ENCODE results near the gene GLRX2.

Gene GLRX2

GRCh38 chr1:193104907-193105820, at the start of gene GLRX2:
Gene GLRX2 (minus strand): TSS chr1:193105414. CDS start chr1:193105382, 32 bp downstream.
- peak; percentile 83 to 93 for DNase-seq
- Histone ChIP-seq H3K27me3 (no peaks in the 10 kb centered on the region), H3K4me3 (peak within 1 kb of the TSS; percentile 75 to 80), H3K4me1 (peaks cover 0 to 25% (median 14%) of the 10 kb centered on the region in 4 donors), H3K9me3 (no peaks in the 10 kb centered on the region), H3K27ac (peak within 1 kb of the TSS; percentile 93), H3K36me3 (peaks cover 0 to 2% (median under 1%) of the 10 kb centered on the region in 3 donors)
- peak in 1 of 2 experiments; percentile 10 for TF ChIP-seq CTCF (IDR thresholded peaks at IDR 0.05)
- intact Hi-C loops (cut with DNase I; ENCODE audit: low total_unique reads): loop anchor here (2.0 to 5.0 kb wide), 3 partner anchors 18 to 298 kb away; partner anchors contain the start of genes CDC73 and RGS2

GRCh38 chr1:193144999-193145398, 39.8 kb upstream of the GLRX2 start:
- no peak overlapping the region for H3K27ac ChIP-seq
- intact Hi-C loops (cut with DNase I; ENCODE audit: low total_unique reads): no loop called here
- H3K4me3 ChIP-seq: no peak overlapping the region
- DNase-seq: no peak
- TF ChIP-seq CTCF (IDR thresholded peaks at IDR 0.05): no peak
- no peaks in the 10 kb centered on the region for H3K27me3 ChIP-seq
- H3K9me3 ChIP-seq: no peaks in the 10 kb centered on the region
- H3K36me3 ChIP-seq: peaks cover 37 to 65% (median 43%) of the 10 kb centered on the region in 3 donors
- peaks cover 0 to 13% (median 0%) of the 10 kb centered on the region in 4 donors for H3K4me1 ChIP-seq

GRCh38 chr1:193144361-193144938, 39.2 kb upstream of the GLRX2 start:
- TF ChIP-seq CTCF (IDR thresholded peaks at IDR 0.05): no peak
- Histone ChIP-seq H3K27ac (no peak overlapping the region), H3K9me3 (no peaks in the 10 kb centered on the region), H3K4me1 (peaks cover 0 to 13% (median 0%) of the 10 kb centered on the region in 4 donors), H3K27me3 (no peaks in the 10 kb centered on the region), H3K4me3 (no peak overlapping the region), H3K36me3 (peaks cover 35 to 67% (median 46%) of the 10 kb centered on the region in 3 donors)
- DNase-seq: no peak
- intact Hi-C loops (cut with DNase I; ENCODE audit: low total_unique reads): no loop called here

GRCh38 chr1:193143285-193143684, 38.1 kb upstream of the GLRX2 start:
- intact Hi-C loops (cut with DNase I; ENCODE audit: low total_unique reads): no loop called here
- H3K36me3 ChIP-seq: peaks cover 36 to 69% (median 46%) of the 10 kb centered on the region in 3 donors
- no peaks in the 10 kb centered on the region for H3K27me3 ChIP-seq
- H3K9me3 ChIP-seq: no peaks in the 10 kb centered on the region
- no peak overlapping the region for H3K4me3 ChIP-seq
- DNase-seq: no peak
- peak; percentile 12 to 24 for TF ChIP-seq CTCF (IDR thresholded peaks at IDR 0.05)
- no peak overlapping the region for H3K27ac ChIP-seq
- H3K4me1 ChIP-seq: peaks cover 0 to 13% (median 0%) of the 10 kb centered on the region in 4 donors

- intact Hi-C loops (cut with DNase I; ENCODE audit: low total_unique reads): no loop called here
- Histone ChIP-seq H3K27ac (no peak overlapping the region), H3K4me3 (no peak overlapping the region), H3K9me3 (no peaks in the 10 kb centered on the region), H3K27me3 (no peaks in the 10 kb centered on the region), H3K36me3 (peaks cover 30 to 69% (median 47%) of the 10 kb centered on the region in 3 donors), H3K4me1 (peaks cover 0 to 13% (median 0%) of the 10 kb centered on the region in 4 donors)
- no peak for TF ChIP-seq CTCF (IDR thresholded peaks at IDR 0.05)
- DNase-seq: no peak
Observed at GRCh38 chr1:193142409-193142808, 37.2 kb upstream of the GLRX2 start.

Measured in tibial artery (tissue), 4 donors.